Loucy (cell line): ENCODE data around the gene CACNA2D3.

Experiments
- H2AFZ ChIP-seq: fragments of 200-600 bp; sonication (generic); 2 replicates; pipeline ENCODE4 v1.6.0; 2016; ENCODE audit warnings: antibody characterized with exemption, mild to moderate bottlenecking, low read length, moderate library complexity
- H3F3A ChIP-seq: fragments of 200-600 bp; 2 replicates; pipeline ENCODE4 v1.6.0; 2016; ENCODE audit warnings: antibody characterized with exemption, low read depth, mild to moderate bottlenecking
- H3K27me3 ChIP-seq: fragments of 200-600 bp; sonication (generic); 2 replicates; pipeline ENCODE4 v1.6.1; 2014; ENCODE audit warnings: low read length, mild to moderate bottlenecking; ENCODE audit not compliant: insufficient read depth, poor library complexity, severe bottlenecking
- H3K36me3 ChIP-seq: fragments of 200-600 bp; sonication (generic); 2 replicates; pipeline ENCODE4 v1.6.1; 2016; ENCODE audit warnings: low read length; ENCODE audit not compliant: insufficient read depth
- H3K4me1 ChIP-seq: fragments of 200-600 bp; sonication (generic); 2 replicates; pipeline ENCODE4 v1.5.1; 2014; ENCODE audit warnings: low read length, mild to moderate bottlenecking; ENCODE audit not compliant: insufficient read depth, poor library complexity, severe bottlenecking
- H3K4me2 ChIP-seq: fragments of 200-600 bp; sonication (generic); 2 replicates; pipeline ENCODE4 v1.6.0; 2014; ENCODE audit warnings: antibody characterized with exemption, low read length, low read depth, mild to moderate bottlenecking; ENCODE audit not compliant: poor library complexity, severe bottlenecking
- H3K4me3 ChIP-seq: fragments of 200-600 bp; sonication (generic); 2 replicates; pipeline ENCODE4 v1.5.1; 2014; ENCODE audit warnings: low read length, mild to moderate bottlenecking, mixed read lengths; ENCODE audit not compliant: poor library complexity, severe bottlenecking
- H3K79me2 ChIP-seq: fragments of 200-600 bp; sonication (generic); 2 replicates; pipeline ENCODE4 v1.6.1; 2014; ENCODE audit warnings: low read length; ENCODE audit not compliant: insufficient read depth
- H3K9ac ChIP-seq: fragments of 200-600 bp; sonication (generic); 2 replicates; pipeline ENCODE4 v1.6.0; 2014; ENCODE audit warnings: mild to moderate bottlenecking, low read depth, low read length, moderate library complexity; ENCODE audit not compliant: poor library complexity, severe bottlenecking
- H3K9me2 ChIP-seq: fragments of 200-600 bp; sonication (generic); replicated peaks from 2 replicates; pipeline ENCODE4 v1.6.1; 2016; ENCODE audit warnings: low read depth, low read length, mixed read lengths
- H3K9me3 ChIP-seq: fragments of 200-600 bp; sonication (generic); 2 replicates; pipeline ENCODE4 v1.6.1; 2014; ENCODE audit warnings: mild to moderate bottlenecking, antibody characterized with exemption, low read length, low read depth; ENCODE audit not compliant: insufficient read depth
- H4K20me1 ChIP-seq: fragments of 200-600 bp; sonication (generic); 2 replicates; pipeline ENCODE4 v1.6.0; 2014; ENCODE audit warnings: antibody characterized with exemption, low read length, mild to moderate bottlenecking; ENCODE audit not compliant: insufficient read depth, poor library complexity, severe bottlenecking
- EZH2phosphoT487 ChIP-seq: fragments of 200-600 bp; IDR thresholded peaks from 2 replicates; pipeline ENCODE4 v1.6.1; 2018; ENCODE audit warnings: antibody characterized with exemption, mild to moderate bottlenecking, moderate library complexity, borderline replicate concordance
- TF ChIP-seq, protein P1 (sequence below): fragments of 200-600 bp; sonication (generic); conservative IDR thresholded peaks from 2 replicates; pipeline ENCODE4 v1.5.1; 2014; ENCODE audit warnings: mild to moderate bottlenecking, antibody characterized with exemption, low read length

The CACNA2D3 gene

DNA sequence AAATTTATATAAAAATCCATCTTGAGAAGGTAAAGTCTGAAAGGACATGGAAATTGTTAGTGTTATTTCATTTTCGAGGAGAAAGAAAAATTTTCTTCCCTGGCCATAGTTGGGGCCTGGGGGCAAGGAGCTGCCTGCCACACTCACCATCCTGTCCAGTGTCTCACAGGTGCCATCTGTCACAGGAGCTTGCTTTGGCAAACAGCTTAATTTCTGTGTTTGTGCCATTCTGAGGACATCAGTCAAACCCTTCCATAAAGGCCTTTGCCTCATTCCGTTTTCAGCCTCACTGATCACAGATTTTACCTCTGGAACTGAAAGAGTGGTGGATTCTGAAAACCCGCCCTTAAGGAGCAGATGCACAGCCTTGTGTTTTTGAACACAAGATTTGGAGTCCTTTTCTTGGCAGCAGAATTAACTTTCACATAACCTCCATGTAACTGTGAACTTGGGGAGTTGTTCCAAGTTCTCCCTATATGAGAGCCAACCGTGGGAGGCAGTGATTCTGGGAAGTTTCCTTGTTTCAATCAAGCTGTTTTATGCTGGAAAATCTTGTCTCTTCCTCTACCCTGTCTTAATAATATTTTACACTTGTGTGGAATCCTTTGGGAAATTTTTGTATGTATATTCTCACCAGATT lies 254.7 kb downstream of the CACNA2D3 start:
- Histone ChIP-seq H3K4me3 (no peak overlapping the region), H3K36me3 (no peaks in the 10 kb centered on the region), H2AFZ (no peak overlapping the region), H3K4me1 (no peaks in the 10 kb centered on the region), H3K9ac (no peak overlapping the region), H3K79me2 (no peaks in the 10 kb centered on the region), H4K20me1 (no peaks in the 10 kb centered on the region), H3K9me2 (no peaks in the 10 kb centered on the region), H3K4me2 (no peak overlapping the region), H3K27me3 (no peaks in the 10 kb centered on the region), H3F3A (no peaks in the 10 kb centered on the region), H3K9me3 (no peaks in the 10 kb centered on the region)
- no peak for TF ChIP-seq EZH2phosphoT487
- TF ChIP-seq, protein P1, sequence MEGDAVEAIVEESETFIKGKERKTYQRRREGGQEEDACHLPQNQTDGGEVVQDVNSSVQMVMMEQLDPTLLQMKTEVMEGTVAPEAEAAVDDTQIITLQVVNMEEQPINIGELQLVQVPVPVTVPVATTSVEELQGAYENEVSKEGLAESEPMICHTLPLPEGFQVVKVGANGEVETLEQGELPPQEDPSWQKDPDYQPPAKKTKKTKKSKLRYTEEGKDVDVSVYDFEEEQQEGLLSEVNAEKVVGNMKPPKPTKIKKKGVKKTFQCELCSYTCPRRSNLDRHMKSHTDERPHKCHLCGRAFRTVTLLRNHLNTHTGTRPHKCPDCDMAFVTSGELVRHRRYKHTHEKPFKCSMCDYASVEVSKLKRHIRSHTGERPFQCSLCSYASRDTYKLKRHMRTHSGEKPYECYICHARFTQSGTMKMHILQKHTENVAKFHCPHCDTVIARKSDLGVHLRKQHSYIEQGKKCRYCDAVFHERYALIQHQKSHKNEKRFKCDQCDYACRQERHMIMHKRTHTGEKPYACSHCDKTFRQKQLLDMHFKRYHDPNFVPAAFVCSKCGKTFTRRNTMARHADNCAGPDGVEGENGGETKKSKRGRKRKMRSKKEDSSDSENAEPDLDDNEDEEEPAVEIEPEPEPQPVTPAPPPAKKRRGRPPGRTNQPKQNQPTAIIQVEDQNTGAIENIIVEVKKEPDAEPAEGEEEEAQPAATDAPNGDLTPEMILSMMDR, result no peak

DNA sequence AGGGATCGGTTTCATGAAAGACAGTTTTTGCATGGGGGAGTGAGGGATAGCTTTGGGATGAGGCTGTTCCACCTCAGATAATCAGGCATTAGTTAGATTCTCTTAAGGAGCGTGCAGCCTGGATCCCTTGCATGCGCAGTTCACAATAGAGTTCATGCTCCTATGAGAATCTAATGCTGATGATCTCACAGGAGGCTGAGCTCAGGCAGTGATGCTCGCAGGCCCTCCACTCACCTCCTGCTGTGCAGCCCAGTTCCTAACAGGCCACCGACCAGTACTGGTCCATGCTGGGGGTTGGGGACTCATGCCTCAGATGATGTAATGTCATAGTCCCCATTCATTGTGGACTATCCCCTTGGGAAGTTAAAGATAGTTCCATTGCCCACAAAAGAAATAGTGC lies 255.8 kb downstream of the CACNA2D3 start:
- no peaks in the 10 kb centered on the region for H3K9me3 ChIP-seq
- no peaks in the 10 kb centered on the region for H4K20me1 ChIP-seq
- no peak overlapping the region for H3K9ac ChIP-seq
- H3F3A ChIP-seq, result no peaks in the 10 kb centered on the region
- no peaks in the 10 kb centered on the region for H3K79me2 ChIP-seq
- no peaks in the 10 kb centered on the region for H3K27me3 ChIP-seq
- no peak overlapping the region for H3K4me3 ChIP-seq
- TF ChIP-seq, protein P1, result no peak
- no peak for TF ChIP-seq EZH2phosphoT487
- no peak overlapping the region for H2AFZ ChIP-seq
- no peak overlapping the region for H3K4me2 ChIP-seq
- H3K36me3 ChIP-seq, result no peaks in the 10 kb centered on the region
- H3K9me2 ChIP-seq, result no peaks in the 10 kb centered on the region
- no peaks in the 10 kb centered on the region for H3K4me1 ChIP-seq

DNA sequence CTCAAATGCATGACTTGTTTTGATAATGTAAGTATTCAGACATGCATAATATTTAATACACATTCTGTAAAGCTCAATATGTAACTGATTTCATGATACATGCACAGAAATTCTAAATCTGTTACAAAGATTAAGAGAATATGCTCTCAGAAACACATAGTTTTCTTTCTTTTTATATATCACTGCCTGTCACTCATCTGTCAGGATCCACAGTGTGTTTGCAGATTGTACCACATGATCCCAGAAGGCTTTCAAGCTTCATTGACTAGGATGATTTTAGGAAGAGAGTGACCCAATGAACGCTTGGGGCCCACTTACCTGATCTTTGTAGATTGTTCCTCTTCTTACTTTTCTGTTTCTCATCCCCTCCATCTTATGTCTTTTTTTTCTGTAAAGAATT lies 261.9 kb downstream of the CACNA2D3 start:
- Histone ChIP-seq H4K20me1 (no peaks in the 10 kb centered on the region), H3F3A (no peaks in the 10 kb centered on the region), H3K4me3 (no peak overlapping the region), H3K9ac (no peak overlapping the region), H3K36me3 (no peaks in the 10 kb centered on the region), H3K9me3 (no peaks in the 10 kb centered on the region), H3K9me2 (no peaks in the 10 kb centered on the region), H2AFZ (no peak overlapping the region), H3K4me1 (no peaks in the 10 kb centered on the region), H3K79me2 (no peaks in the 10 kb centered on the region), H3K4me2 (no peak overlapping the region), H3K27me3 (no peaks in the 10 kb centered on the region)
- TF ChIP-seq, protein P1, result no peak
- no peak for TF ChIP-seq EZH2phosphoT487
